Measurements from ENCODE around the gene SHKBP1.
A peak's percentile ranks its signal among the peaks of the same experiment; 100 is the strongest.
"Not testable (repeated sequence)": the region's sequence is repeated elsewhere in the genome, so short reads cannot be mapped to it uniquely, and the experiment has no call there.

The SHKBP1 gene, protein sequence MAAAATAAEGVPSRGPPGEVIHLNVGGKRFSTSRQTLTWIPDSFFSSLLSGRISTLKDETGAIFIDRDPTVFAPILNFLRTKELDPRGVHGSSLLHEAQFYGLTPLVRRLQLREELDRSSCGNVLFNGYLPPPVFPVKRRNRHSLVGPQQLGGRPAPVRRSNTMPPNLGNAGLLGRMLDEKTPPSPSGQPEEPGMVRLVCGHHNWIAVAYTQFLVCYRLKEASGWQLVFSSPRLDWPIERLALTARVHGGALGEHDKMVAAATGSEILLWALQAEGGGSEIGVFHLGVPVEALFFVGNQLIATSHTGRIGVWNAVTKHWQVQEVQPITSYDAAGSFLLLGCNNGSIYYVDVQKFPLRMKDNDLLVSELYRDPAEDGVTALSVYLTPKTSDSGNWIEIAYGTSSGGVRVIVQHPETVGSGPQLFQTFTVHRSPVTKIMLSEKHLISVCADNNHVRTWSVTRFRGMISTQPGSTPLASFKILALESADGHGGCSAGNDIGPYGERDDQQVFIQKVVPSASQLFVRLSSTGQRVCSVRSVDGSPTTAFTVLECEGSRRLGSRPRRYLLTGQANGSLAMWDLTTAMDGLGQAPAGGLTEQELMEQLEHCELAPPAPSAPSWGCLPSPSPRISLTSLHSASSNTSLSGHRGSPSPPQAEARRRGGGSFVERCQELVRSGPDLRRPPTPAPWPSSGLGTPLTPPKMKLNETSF

DNA sequence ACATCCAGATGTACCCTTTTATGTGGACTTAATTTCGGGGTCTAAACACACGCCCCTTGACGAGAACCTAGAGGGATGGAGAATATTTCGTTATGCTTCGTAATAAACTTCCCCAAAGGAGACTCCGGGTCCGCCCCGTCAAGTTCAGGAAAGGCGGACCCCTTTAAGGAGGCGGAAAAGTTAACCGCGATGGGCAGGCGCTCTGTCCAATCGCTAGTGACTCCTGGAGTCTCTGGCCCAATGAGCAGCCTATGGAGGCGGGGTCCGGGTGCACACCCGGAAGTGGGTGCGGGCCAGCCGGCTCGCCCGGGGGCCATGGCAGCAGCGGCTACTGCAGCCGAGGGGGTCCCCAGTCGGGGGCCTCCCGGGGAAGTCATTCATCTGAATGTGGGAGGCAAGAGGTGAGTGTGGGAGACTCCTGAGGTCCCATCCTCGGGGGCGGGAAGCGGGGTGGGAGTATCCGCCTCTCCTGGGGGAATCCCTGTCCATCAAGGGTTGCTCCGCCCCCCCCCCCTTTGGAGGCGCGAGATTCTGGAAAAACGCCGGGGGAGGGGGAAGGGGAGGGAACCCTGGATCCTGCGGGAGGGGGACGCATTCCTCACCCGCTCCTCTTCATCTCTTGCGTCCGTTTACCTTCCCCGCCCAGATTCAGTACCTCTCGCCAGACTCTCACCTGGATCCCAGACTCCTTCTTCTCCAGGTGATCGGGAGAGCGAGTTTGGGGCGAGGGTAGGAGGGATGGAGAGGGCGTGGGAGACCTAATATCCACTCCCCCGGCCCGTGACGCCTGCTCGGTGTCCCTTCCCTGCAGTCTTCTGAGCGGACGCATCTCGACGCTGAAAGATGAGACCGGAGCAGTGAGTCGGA is at the start of gene SHKBP1:
TSS of gene SHKBP1 (plus strand) at position 289 of the 867 bp plus-strand sequence. CDS start at position 316, 27 bp downstream.
- DNase-seq, result peak; percentile 83

DNA sequence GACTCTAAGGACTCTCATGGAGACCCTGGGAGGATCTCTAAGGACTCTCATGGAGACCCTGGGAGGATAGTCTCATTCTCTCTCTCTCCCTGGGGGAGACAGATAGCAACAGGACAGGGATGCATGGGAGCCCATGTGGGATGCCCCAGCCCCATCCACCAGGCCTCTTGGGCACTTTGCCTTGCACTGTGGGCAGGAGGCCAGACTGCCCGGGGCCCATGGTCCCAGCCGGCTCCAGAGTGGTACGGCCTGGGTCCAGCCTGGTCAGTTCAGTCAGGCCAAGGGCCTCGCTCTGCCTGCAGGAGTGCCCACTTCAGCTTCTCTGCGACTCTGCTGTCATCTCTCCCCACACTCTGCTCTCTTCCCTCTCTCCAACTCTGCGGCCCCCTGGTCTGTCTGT is 48.6 kb upstream of the SHKBP1 start:
- DNase-seq, result no peak

DNA sequence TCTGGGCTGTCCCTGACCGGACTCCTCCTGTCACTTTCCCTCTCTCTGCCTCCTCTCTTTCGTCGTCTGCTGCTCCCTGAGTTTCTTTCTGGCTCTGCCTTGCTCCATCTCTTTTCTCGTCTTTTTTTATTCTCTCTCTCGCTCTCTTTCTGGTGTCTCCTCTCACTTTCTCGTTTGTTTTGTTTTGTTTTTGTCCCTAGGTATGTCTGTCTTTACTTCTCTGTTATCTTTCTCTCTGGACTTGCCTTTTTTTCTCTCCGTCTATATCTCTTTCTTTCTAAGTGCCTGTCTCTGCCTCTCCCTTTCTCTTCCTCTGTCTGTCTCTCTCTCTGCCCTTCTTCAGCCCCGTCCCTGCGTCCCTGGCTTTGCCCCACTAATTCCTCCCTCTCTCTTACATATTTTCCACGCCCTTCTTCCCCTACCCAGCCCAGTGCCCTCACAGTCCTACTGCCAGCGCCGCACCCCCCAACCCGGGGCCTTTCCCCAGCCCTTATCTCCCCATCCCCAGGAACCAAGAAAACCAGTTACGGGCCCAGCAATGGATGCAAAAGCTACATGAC is 48.1 kb upstream of the SHKBP1 start:
- DNase-seq, result no peak

DNA sequence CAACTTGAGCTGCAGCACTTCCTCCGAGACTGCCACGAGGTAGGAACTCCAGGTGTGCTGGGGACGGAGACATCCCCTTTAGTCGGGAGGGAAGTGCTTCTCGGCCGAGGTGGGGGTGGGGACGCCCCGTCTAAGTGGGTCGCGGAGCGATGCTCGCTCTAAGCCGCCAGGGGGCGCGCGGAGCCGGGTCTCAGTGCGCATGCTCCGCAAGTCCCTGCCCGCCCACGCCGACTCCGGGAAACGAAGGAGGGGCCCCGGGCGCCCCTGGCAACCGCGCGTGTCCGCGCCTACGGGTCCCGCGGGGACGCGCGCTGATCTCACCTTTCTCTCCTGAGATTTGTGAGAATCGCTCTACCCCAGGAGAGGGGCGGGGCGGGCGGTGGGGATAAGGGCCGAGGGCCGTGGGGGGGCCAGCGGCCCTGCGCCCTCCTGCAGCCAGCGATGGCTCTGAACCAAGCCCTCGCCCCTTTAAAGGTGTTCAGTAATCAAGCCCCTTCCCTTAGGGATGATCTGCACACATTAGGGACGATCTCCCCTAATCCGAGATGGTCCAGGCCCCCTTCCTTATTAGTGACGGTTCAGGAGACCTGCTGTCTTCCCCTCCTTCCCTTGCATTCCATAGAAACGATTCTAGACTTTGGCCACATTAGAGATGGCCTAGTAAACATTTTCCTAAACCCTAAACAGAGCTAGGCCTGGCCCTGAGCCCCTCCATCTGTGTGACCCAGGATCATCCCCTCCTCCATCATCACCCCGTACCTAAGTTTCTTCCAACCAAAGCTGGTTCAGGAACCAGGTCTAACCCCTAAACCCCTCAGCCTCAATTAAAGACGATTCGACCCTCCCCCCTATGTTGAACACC is 47.3 kb upstream of the SHKBP1 start:
- DNase-seq, result peak; percentile 75

DNA sequence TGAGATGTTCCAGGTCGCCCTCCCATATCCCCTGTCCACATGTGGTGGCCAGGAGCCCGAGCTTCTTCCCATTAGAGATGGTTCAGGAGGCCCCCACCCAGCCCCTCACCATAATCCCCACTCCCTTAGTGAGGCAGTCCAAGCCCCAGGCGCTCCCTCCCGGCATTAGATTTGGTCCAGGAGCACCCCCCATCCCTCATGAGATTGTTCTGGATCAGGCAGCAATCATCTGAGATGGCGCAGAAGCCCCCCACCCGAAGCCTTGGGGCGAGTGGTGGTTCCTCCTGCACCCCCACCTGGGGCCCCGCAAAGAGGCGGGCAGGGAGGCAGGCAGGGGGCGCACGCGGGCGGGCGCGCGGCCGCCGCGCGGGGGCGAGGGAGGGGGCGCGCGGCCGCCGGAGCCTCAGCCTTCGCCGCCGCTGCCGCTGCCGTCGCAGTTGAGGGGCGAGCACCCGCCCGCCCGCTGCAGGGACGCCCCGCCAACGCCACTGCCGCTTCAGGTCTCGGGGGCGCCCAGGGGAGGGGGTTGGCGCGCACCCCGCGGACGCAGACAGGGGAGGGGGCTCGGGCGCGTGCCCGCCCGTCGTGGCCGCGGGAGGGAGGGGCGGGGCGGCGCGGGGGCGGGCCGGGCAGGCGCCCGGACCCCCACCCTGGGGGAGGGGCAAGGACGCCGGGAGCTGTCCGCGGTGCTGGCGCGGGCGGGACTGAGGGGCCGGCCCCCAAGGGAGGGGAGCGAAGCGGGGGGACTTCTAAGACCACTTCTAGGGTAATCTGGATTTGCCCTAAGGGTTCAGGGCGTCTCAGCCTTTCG is 46.4 kb upstream of the SHKBP1 start:
- no peak for DNase-seq

DNA sequence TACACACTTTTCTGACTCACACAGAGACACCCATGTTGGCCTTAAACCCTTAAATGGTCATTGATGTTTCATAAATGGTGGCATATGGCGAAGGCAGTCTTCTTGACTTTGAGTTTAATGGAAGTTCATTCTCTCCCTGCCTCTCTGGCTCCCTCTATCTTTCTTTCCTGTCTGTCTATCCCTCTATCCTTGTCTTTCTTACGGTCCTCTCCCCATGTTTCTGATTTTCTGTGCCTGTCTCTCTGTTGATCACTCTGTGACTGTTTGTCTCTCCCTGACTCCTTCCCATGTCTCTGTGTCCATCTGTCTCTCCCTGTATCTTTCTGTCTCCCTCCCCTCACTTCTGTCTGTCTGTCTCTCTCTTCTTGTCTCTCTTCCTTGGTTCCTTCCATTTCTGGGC is 43.2 kb upstream of the SHKBP1 start:
- no peak for DNase-seq

DNA sequence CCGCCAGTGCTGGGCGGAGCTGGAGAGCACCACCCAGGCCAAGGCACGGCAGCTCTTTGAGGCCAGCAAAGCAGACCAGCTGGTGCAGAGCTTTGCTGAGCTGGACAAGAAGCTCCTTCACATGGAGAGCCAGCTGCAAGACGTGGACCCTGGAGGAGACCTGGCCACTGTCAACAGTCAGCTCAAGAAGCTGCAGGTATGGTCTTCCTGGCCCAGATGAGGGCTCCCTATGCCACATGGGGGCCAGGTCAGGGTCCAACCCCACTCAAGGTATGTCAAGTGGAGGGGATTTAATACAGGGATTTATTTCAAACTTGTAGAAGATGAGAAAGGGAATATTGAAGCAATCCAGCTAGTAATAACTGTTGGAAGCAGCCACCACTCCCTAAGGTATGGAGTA is 42.5 kb upstream of the SHKBP1 start:
- DNase-seq, result no peak

DNA sequence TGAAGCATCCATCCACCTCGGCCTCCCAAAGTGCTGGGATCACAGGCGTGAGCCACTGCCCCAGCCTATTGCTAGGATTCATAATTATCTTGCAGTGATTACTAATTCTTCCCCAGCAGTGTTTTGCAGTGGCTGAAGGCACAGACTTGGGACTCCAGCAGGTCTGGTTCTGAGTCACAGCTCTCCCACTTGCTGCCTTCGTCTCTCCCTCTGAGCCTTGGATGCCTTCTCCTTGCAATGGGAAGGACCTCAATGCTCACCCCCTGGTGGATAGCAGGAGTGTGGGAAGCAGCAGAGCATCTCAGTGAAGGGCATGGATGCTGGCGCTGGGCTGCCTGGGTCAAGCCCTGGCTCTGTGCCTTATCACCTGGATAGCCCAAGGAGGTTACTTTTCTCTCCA is 37.6 kb upstream of the SHKBP1 start:
- no peak for DNase-seq

DNA sequence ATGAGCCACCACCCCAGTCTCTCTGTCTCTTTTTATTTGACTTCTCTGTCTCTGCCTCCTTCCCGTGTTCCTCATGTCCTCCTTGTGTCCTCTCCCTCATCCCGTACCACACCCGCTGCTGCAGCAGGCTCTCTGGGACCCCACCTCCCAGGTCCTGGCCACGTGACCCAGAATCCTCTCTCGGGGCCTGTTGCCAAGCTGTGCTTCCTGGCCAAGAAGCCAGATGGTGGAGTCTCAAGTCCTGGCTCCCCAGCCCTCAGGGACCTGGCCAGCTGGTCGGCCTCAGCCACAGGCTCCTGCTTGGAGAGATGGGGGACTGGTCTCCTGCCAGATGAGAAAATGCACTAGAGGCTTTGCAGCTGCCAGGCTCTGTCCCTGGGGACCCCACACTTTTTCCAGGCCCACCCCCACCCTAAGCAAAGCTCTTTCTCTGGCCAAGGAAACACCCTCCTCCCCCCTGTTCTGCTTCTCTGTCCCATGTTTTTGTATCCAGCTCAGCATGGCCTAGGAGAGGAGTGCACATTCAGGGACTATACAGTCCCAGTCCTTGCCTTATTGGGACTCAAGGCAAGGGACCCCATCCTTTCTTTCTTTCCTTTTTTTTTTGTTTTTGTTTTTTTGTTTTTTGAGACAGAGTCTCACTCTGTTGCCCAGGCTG is 34.3 kb upstream of the SHKBP1 start:
- DNase-seq, result no peak

DNA sequence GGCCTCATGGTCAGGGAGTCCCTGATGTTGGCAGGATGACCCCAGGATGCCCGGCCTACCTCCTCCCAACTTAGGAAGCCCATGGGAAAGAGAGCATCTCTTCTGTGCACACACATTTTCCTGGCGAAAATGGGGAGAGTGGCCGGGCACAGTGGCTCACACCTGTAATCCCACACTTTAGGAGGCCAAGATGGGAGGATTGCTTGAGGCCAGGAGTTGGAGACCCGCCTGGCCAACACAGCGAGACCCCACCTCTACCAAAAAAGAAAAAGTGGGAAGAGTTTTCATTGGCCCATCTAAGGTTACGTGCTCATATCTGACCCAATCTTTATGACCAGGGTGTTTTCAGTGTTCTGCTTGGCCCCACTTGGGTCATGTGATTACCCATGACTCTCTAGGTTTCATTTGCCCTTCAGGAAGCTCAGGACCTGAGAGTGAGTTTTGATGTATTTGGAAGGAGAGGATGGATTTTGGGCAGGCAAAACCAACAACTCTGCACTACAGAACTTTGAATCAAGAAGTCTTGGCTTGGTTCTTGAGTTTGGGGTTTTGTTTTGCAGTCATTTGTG is 33.6 kb upstream of the SHKBP1 start:
- no peak for DNase-seq

DNA sequence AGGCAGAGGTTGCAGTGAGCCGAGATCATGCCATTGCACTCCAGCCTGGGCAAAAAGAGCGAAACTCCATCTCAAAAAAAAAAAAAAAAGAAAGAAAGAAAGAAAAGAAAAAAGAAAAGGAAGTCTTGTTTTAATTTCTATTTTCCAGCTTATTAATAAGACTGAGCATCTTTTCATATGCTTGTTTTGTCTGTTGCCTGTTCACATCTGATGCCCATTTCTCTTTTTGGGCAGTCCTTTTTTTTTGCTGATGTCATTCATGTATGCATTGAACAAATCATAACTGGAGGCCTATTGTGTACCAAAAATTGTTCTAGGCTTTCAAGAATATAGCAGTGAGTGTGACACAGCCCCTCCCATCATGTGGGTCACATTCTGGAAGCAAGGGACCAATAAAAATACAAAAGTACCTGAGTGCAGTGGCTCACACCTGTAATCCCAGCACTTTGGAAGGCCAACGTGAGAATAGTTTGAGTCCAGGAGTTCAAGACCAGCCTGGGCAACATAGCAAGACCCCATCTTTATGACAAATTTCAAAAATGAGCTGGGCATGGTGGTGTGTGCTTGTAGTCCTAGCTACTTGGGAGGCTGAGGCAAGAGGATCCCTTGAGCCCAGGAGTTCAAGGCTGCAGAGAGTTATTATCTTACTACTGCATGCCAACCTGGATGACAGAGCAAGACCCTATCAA is 30.4 kb upstream of the SHKBP1 start:
- not testable (repeated sequence) for DNase-seq

DNA sequence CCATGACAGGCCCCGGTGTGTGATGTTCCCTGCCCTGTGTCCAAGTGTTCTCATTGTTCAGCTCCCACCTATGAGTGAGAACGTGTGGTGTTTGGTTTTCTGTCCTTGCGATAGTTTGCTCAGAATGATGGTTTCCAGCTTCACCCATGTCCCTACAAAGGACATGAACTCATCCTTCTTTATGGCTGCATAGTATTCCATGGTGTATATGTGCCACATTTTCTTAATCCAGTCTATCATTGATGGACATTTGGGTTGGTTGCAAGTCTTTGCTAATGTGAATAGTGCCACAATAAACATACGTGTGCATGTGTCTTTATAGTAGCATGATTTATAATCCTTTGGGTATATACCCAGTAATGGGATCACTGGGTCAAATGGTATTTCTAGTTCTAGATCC is 29.5 kb upstream of the SHKBP1 start:
- not testable (repeated sequence) for DNase-seq

DNA sequence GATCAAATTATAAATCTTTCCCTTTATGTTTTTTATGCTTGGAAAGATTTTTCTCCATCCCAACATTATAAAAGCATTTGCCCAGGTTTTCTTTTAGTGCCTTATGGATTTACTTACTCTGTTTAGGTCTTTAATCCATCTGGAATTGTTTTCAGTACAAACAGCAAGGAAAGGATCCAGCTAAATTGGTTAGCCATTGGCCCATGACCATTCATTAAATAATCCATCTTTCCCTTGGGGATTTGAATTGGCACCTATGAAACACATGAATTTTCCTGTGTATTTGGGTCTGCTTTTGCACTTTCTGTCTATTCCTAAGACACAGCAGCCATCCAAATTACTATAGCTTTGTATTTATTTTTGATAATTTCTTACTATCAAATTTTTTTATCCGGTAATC is 28.8 kb upstream of the SHKBP1 start:
- no peak for DNase-seq

DNA sequence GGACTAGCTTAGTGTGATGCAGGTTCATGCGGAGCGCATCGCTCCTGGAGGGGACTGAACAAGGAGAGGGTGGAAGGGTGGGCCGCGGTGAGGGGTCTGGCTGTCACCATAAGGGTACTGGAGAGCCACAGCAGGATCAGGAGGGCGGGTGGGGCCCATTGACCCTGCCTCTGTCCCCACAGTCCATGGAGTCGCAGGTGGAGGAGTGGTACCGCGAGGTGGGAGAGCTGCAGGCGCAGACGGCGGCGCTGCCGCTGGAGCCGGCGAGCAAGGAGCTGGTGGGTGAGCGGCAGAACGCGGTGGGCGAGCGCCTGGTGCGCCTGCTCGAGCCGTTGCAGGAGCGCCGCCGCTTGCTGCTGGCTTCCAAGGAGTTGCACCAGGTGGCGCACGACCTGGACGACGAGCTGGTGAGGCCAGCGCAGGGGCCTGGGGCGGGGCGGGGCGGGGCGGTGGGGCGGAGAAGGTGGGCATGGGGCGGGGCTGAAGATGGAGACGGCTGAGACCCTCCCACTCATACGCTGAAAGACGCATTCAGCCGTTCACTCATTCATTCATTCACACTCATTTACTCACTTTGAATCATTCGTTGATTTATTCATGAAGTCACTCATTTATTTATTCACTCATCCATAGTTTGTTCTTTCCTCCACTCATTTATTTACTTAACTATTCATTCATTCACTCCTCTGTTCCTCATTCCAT is 27.5 kb upstream of the SHKBP1 start:
- no peak for DNase-seq

DNA sequence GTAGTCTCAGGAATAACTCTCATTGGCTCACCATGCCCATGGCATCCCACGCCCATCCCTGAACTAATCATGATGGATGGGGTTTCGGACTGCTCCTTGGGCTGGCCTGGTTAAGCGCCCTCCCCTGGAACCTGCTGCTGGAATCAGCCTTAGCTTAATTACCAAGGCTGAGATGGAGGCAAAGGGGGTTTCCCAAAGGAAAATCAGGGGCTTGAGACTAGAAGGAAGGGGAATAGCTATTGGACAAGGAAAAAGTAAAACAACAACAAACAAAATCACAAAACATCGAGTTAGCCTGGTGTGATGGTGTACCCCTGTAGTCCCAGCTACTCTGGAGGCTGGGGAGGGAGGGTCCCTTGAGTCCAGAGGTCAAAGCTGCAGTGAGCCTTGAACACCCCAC is 25.7 kb upstream of the SHKBP1 start:
- no peak for DNase-seq

DNA sequence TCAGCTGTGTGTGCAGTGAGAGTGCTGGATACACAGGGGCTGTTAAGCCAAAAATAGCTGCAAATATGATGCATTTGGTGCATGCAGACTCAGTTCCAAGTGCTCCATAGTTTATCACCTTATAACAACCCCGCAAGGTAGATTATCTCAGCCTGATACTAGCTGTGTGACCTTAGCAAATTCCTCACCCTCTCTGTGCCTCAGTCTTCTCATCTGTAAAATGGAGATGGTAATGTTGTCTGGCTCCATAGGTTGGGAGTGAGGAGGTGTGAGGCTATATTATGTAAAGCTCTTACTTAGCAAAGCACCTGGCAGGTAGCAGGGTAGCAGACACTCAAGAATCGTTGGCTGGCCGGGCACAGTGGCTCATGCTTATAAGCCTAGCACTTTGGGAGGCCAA is 23.8 kb upstream of the SHKBP1 start:
- no peak for DNase-seq

DNA sequence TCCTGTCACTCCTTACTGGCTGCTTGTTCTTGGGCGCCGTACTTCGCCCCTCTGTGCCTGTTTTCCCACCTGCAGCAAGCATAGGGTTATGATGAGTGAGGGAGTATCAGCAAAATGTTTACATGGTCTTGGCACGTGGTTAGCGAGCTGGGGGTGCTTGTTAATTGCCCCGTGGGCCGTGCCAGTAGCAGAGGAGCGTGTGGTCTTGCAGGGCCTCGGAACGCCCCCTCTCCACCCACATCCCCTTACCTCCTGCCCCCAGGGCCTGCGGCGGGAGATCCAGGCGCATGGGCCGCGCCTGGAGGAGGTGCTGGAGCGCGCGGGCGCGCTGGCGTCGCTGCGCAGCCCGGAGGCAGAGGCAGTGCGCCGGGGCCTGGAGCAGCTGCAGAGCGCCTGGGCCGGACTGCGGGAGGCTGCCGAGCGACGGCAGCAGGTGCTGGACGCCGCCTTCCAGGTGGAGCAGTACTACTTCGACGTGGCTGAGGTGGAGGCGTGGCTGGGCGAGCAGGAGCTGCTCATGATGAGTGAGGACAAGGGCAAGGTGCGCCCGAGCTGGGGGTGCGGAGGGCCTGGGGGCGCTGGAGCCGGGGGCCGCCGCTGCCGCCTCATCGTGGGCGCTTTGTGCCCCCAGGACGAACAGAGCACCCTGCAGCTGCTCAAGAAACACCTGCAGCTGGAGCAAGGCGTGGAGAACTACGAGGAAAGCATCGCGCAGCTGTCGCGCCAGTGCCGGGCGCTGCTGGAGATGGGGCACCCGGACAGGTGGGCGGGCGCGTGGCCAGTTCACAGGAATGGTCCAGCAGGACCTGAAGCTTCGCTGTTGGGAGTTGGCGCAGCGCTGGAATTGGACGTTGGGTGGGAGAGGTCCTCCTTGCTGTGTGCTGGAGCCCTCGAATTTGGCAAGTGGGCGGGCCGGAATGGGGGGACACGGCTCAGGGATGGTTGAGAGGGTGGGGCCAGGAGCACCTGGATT is 22.5 kb upstream of the SHKBP1 start:
- DNase-seq, result no peak

Data from kidney glomerular epithelial cell (primary cell).